Activated CD4-positive, alpha-beta T cell treated with anti-CD3 and anti-CD28 coated beads, Interleukin-2, amount 10 ng/mL, durations not matched to agents 24 days and 14 days (primary cell): ENCODE data around the gene MED13L. TPM values are rescaled to one million over a fixed set of nuclear protein-coding genes. Genes with fewer than 3 reads are reported as not detected.

Experiments used
- DNase-seq: peaks from one replicate; pipeline ENCODE4 v3.0.0; 2022
- H3K27ac Mint-ChIP-seq: one replicate; pipeline ENCODE4 v1.8.0; 2022; ENCODE audit warnings: mild to moderate bottlenecking, mixed read lengths
- H3K27me3 Mint-ChIP-seq: one replicate; pipeline ENCODE4 v1.8.0; 2022; ENCODE audit warnings: mixed read lengths
- H3K36me3 Mint-ChIP-seq: one replicate; pipeline ENCODE4 v1.8.0; 2022; ENCODE audit warnings: low read depth, mild to moderate bottlenecking, mixed read lengths
- H3K4me1 Mint-ChIP-seq: one replicate; pipeline ENCODE4 v1.8.0; 2021; ENCODE audit warnings: mixed read lengths
- H3K4me3 Mint-ChIP-seq: one replicate; pipeline ENCODE4 v1.8.0; 2022; ENCODE audit warnings: mild to moderate bottlenecking, moderate library complexity, mixed read lengths
- H3K9me3 Mint-ChIP-seq: one replicate; pipeline ENCODE4 v1.8.0; 2021; ENCODE audit warnings: mixed read lengths
- intact Hi-C: fragments of 100-400 bp; cut with micrococcal nuclease; formaldehyde crosslinking; loops from one replicate; pipeline ENCODE4 v1.15.1; 2023
- total RNA-seq: library from RNA; stranded (reverse); gene quantifications from 2 replicates; pipeline ENCODE4 v1.2.3, GENCODE V29; 2022

Gene MED13L
- total RNA-seq, 1 donor from 2014 or later, result 62.9 TPM

- H3K4me1 Mint-ChIP-seq, result peaks cover 22% of the 10 kb centered on the region
- intact Hi-C loops, result loop anchor here (5.0 kb wide), 1 partner anchor 35 kb away; no protein-coding TSS in a partner anchor
- no peak overlapping the region for H3K4me3 Mint-ChIP-seq
- H3K27me3 Mint-ChIP-seq, result no peaks in the 10 kb centered on the region
- H3K27ac Mint-ChIP-seq, result no peak overlapping the region
- H3K36me3 Mint-ChIP-seq, result peaks cover 13% of the 10 kb centered on the region
- DNase-seq, result no peak
- peaks cover 4% of the 10 kb centered on the region for H3K9me3 Mint-ChIP-seq
Measured at GRCh38 chr12:116101991-116102390, 175.5 kb downstream of the MED13L start.

GRCh38 chr12:116099652-116100432, 177.7 kb downstream of the MED13L start:
- intact Hi-C loops, result loop anchor here (5.0 kb wide), 2 partner anchors 37 to 38 kb away; no protein-coding TSS in a partner anchor
- H3K4me1 Mint-ChIP-seq, result peaks cover 23% of the 10 kb centered on the region
- H3K36me3 Mint-ChIP-seq, result peaks cover 6% of the 10 kb centered on the region
- no peaks in the 10 kb centered on the region for H3K9me3 Mint-ChIP-seq
- DNase-seq, result no peak
- H3K4me3 Mint-ChIP-seq, result no peak overlapping the region
- peak overlapping the region; percentile 53 for H3K27ac Mint-ChIP-seq
- no peaks in the 10 kb centered on the region for H3K27me3 Mint-ChIP-seq

DNA sequence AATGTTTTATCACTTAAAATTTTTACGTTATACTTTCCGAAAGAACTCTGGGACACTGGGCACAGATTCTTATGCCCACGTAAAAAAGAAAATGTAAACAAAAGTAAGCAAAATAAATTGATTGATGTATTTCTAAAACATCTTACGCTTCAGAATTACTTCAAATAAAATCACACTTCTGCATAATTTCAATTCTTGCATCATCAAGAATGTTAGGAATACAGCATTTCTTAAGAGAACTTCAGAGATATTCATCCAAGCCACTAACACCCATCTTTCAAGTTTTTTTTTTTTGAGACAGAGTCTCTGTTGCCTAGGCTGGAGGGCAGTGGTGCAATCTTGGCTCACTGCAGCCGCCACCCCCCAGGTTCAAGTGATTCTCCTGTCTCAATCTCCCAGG, 180.6 kb downstream of the MED13L start:
- no peaks in the 10 kb centered on the region for H3K27me3 Mint-ChIP-seq
- H3K36me3 Mint-ChIP-seq, result peaks cover 9% of the 10 kb centered on the region
- no peaks in the 10 kb centered on the region for H3K9me3 Mint-ChIP-seq
- intact Hi-C loops, result loop anchor here (5.0 kb wide), 1 partner anchor 35 kb away; no protein-coding TSS in a partner anchor
- H3K4me1 Mint-ChIP-seq, result peaks cover 28% of the 10 kb centered on the region
- no peak overlapping the region for H3K4me3 Mint-ChIP-seq
- DNase-seq, result no peak
- H3K27ac Mint-ChIP-seq, result no peak overlapping the region

DNA sequence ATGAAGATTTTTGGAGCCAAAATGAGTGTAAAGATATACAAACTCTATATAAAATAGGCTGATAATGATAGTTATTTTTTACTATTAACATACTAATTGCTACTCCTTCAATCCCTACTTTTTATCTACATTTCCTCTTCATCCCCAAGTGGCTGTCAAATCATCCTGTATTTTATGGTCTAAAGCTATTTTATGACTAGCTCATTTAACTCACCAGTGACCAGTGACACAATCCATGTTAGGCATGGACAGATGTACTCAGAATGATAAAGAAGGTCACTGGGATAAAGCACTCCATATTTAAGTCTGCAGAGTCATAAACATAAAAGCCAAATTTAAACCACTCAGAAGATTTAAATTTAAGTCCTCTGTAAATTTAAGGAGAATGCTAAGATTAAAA, 183.0 kb downstream of the MED13L start:
- Mint-ChIP-seq H3K9me3 (peaks cover 3% of the 10 kb centered on the region), H3K27me3 (no peaks in the 10 kb centered on the region), H3K27ac (no peak overlapping the region), H3K4me3 (no peak overlapping the region), H3K36me3 (peaks cover 18% of the 10 kb centered on the region), H3K4me1 (peaks cover 24% of the 10 kb centered on the region)
- DNase-seq, result no peak
- intact Hi-C loops, result loop anchor here (5.0 kb wide), 1 partner anchor 93 kb away; no protein-coding TSS in a partner anchor

GRCh38 chr12:116093915-116094314, 183.6 kb downstream of the MED13L start:
- Mint-ChIP-seq H3K4me3 (no peak overlapping the region), H3K4me1 (peaks cover 25% of the 10 kb centered on the region), H3K9me3 (peaks cover 3% of the 10 kb centered on the region), H3K36me3 (peaks cover 18% of the 10 kb centered on the region), H3K27me3 (no peaks in the 10 kb centered on the region), H3K27ac (no peak overlapping the region)
- intact Hi-C loops, result loop anchor here (5.0 kb wide), 1 partner anchor 93 kb away; no protein-coding TSS in a partner anchor
- DNase-seq, result no peak

GRCh38 chr12:116092776-116093175, 184.7 kb downstream of the MED13L start:
- DNase-seq, result no peak
- H3K36me3 Mint-ChIP-seq, result peaks cover 26% of the 10 kb centered on the region
- H3K27ac Mint-ChIP-seq, result no peak overlapping the region
- no peak overlapping the region for H3K4me3 Mint-ChIP-seq
- H3K27me3 Mint-ChIP-seq, result no peaks in the 10 kb centered on the region
- peaks cover 34% of the 10 kb centered on the region for H3K4me1 Mint-ChIP-seq
- intact Hi-C loops, result loop anchor here (5.0 kb wide), 1 partner anchor 95 kb away; no protein-coding TSS in a partner anchor
- peaks cover 3% of the 10 kb centered on the region for H3K9me3 Mint-ChIP-seq

- no peak overlapping the region for H3K4me3 Mint-ChIP-seq
- DNase-seq, result no peak
- H3K9me3 Mint-ChIP-seq, result peaks cover 3% of the 10 kb centered on the region
- intact Hi-C loops, result loop anchor here (5.0 kb wide), 1 partner anchor 95 kb away; no protein-coding TSS in a partner anchor
- no peak overlapping the region for H3K27ac Mint-ChIP-seq
- peaks cover 26% of the 10 kb centered on the region for H3K36me3 Mint-ChIP-seq
- peaks cover 39% of the 10 kb centered on the region for H3K4me1 Mint-ChIP-seq
- H3K27me3 Mint-ChIP-seq, result no peaks in the 10 kb centered on the region
Measured at GRCh38 chr12:116092162-116092561, 185.3 kb downstream of the MED13L start.

DNA sequence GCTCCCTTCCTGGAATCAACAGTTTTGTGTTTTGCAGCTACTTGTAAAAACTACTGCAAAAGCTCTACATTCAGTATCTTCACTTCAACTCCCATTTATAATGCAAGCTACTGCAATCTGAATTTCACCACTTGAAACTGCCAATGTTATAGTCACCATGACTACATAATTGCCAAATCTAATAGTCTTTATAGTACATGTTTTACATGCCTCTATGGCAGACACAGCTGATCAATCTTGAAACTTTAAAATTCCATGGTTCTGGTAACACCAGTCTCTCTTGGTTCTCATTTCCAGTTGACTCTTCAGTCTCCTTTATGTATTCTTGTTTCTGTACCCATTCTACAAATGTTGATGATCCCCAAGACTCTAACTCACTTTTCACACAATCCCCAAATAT, 185.9 kb downstream of the MED13L start:
- intact Hi-C loops, result loop anchor here (5.0 kb wide), 1 partner anchor 96 kb away; no protein-coding TSS in a partner anchor
- Mint-ChIP-seq H3K36me3 (peaks cover 26% of the 10 kb centered on the region), H3K9me3 (peaks cover 3% of the 10 kb centered on the region), H3K4me1 (peaks cover 39% of the 10 kb centered on the region), H3K27ac (no peak overlapping the region), H3K4me3 (no peak overlapping the region), H3K27me3 (no peaks in the 10 kb centered on the region)
- DNase-seq, result no peak

- intact Hi-C loops, result loop anchor here (5.0 kb wide), 1 partner anchor 97 kb away; no protein-coding TSS in a partner anchor
- Mint-ChIP-seq H3K4me1 (peaks cover 42% of the 10 kb centered on the region), H3K27ac (no peak overlapping the region), H3K36me3 (peaks cover 25% of the 10 kb centered on the region), H3K9me3 (peaks cover 3% of the 10 kb centered on the region), H3K4me3 (no peak overlapping the region), H3K27me3 (no peaks in the 10 kb centered on the region)
- DNase-seq, result no peak
Measured at GRCh38 chr12:116090516-116090915, 187.0 kb downstream of the MED13L start.

DNA sequence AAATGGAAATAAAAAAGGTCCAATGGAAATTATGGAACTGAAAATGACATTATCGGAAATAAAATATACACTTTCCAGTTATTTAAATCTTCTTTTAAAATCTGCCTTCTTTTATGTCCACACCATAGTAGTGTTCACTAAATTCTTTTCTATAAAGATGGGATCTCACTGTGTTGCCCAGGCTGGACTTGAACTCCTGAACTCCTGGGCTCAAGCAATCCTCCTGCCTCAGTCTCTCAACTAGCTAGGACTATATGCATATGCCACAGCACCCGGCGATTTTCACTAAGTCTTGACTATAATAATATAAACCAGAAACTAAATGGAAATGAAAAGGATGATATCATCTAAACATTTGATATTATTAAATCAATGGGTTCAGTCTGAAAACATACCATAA, 188.4 kb downstream of the MED13L start:
- Mint-ChIP-seq H3K36me3 (peaks cover 23% of the 10 kb centered on the region), H3K4me3 (no peak overlapping the region), H3K27me3 (no peaks in the 10 kb centered on the region), H3K27ac (no peak overlapping the region), H3K4me1 (peaks cover 39% of the 10 kb centered on the region), H3K9me3 (peaks cover 3% of the 10 kb centered on the region)
- DNase-seq, result no peak
- intact Hi-C loops, result loop anchor here (5.0 kb wide), 1 partner anchor 48 kb away; no protein-coding TSS in a partner anchor

DNA sequence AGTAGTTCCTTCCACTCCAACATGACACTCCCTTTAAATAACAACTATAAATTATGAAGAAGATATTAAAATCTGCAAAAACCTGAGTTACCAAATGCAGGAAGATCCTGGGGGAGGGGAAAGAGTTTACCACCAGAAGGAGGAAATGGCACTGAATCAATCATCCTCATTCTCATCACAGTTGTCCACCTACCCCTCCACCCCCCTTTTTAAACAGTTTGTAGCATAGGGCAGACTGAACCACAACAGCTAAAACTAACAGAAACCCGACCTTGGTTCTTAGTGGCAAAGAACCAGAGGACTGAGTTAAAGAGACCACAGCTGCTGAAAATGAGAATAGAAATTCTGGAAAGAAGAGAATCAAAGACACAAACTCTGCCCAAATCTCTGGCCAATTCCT, 189.5 kb downstream of the MED13L start:
- Mint-ChIP-seq H3K36me3 (peaks cover 24% of the 10 kb centered on the region), H3K4me1 (peaks cover 39% of the 10 kb centered on the region), H3K9me3 (peaks cover 3% of the 10 kb centered on the region), H3K27me3 (no peaks in the 10 kb centered on the region), H3K27ac (peak overlapping the region; percentile 27), H3K4me3 (peak overlapping the region; percentile 25)
- intact Hi-C loops, result loop anchor here (5.0 kb wide), 1 partner anchor 49 kb away; no protein-coding TSS in a partner anchor
- DNase-seq, result peak; percentile 58

- peaks cover 3% of the 10 kb centered on the region for H3K9me3 Mint-ChIP-seq
- peaks cover 35% of the 10 kb centered on the region for H3K4me1 Mint-ChIP-seq
- DNase-seq, result no peak
- H3K27ac Mint-ChIP-seq, result peak overlapping the region; percentile 61
- no peaks in the 10 kb centered on the region for H3K27me3 Mint-ChIP-seq
- H3K4me3 Mint-ChIP-seq, result peak overlapping the region; percentile 7
- peaks cover 27% of the 10 kb centered on the region for H3K36me3 Mint-ChIP-seq
- intact Hi-C loops, result loop anchor here (5.0 kb wide), 1 partner anchor 50 kb away; no protein-coding TSS in a partner anchor
Measured at GRCh38 chr12:116087399-116087798, 190.1 kb downstream of the MED13L start.

DNA sequence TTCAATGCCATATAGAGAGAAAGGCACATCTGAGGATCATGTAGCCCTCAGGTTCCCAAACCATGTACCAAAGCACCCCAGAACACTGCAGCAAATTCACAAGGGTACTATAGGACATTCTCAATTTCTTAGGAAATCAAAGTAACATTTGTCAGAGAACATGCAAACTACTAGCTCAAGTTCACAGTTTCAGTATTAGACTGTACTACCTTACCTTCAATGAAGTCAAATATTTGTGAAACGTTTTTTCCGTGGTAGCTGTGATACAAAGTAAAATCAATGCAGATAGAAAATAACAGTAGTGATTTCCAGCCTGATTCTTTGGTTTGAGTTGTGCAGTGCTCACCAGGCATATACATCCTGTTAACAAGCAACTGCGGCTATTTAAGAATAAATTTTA, 197.1 kb downstream of the MED13L start:
- intact Hi-C loops, result no loop called here
- H3K9me3 Mint-ChIP-seq, result no peaks in the 10 kb centered on the region
- no peak for DNase-seq
- H3K4me3 Mint-ChIP-seq, result no peak overlapping the region
- H3K4me1 Mint-ChIP-seq, result peaks cover 5% of the 10 kb centered on the region
- no peak overlapping the region for H3K27ac Mint-ChIP-seq
- H3K36me3 Mint-ChIP-seq, result peaks cover 12% of the 10 kb centered on the region
- H3K27me3 Mint-ChIP-seq, result no peaks in the 10 kb centered on the region

DNA sequence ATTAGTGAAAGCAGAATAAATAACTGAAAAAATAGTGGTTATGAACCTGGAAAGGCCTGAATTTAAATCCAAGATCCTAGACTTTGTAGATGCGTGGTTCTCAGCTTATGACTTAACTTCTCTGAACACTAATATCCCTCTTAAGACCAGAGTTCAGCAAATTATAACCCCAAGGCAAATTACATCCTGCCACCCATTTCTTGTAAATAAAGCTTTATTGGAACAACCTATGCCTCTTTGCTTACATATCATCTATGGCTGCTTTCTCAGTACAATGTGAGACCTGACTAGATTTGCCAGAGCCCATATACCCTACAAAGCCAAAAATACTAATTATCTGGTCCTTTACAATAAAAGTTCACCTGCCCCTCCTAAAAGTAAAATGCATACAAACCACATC, 199.1 kb downstream of the MED13L start:
- H3K4me3 Mint-ChIP-seq, result no peak overlapping the region
- intact Hi-C loops, result no loop called here
- H3K36me3 Mint-ChIP-seq, result peaks cover 8% of the 10 kb centered on the region
- peaks cover 9% of the 10 kb centered on the region for H3K4me1 Mint-ChIP-seq
- no peaks in the 10 kb centered on the region for H3K27me3 Mint-ChIP-seq
- no peak for DNase-seq
- H3K9me3 Mint-ChIP-seq, result no peaks in the 10 kb centered on the region
- H3K27ac Mint-ChIP-seq, result no peak overlapping the region
